Measurements from ENCODE around the gene KLHL6.
A peak's percentile ranks its signal among the peaks of the same experiment; 100 is the strongest.
"Not testable (repeated sequence)": the region's sequence is repeated elsewhere in the genome, so short reads cannot be mapped to it uniquely, and the experiment has no call there.

Gene KLHL6

GRCh38 chr3:183484431-183485075 lies 71.0 kb downstream of the KLHL6 start:
- DNase-seq: no peak

DNA sequence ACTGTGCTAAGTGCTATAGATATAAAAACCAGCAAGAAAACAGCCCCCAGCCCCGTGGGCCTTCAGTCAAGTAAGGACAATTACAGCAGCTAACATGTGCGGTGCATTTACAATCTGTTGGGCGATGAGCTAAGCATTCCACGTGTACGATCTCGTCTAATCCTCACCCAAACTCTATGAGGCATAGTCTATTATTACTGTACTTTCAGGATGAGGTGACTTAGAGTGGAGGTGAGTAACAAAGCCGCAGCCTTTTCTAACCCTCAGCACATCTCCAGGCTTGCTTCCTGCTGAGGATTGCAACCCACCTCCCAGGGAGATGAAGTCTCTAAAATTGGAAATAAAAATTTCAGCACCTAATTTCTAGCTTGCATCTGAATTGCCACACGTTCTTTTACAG lies 73.9 kb downstream of the KLHL6 start:
- DNase-seq: no peak

- DNase-seq: no peak
These were observed 77.0 kb downstream of the KLHL6 start for GRCh38 chr3:183478501-183478900.

DNA sequence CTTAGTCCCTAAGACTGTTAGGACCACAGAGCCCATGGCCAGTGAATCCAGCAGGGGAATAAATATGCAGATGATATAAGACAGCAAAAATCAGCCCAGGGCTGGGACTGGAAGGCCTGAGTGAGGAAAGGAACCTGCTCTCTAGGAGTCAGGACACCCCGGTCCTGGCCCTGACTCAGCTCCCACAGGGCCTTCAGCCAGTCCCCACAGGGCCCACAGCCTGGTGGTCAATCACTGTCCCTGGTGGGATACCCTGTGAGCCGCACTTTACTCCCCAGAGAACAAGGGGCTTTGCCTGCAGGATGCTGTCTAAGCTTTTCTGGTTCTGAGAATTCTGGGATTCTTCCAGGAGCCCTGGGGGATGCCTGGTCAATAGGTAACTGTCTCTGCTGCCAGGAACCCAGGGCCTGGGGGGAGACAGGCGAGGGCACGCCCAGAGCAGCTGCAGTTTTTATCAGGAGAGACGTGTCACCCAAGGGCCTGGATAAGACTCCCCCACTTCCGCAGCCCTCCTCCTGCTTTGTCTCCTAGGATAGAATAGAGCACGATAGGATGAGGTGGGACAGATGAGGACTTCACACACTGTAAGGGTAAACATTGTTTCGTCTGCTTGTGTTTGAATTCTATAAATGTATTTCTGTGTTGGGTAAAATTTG lies 77.6 kb downstream of the KLHL6 start:
- no peak for DNase-seq

DNA sequence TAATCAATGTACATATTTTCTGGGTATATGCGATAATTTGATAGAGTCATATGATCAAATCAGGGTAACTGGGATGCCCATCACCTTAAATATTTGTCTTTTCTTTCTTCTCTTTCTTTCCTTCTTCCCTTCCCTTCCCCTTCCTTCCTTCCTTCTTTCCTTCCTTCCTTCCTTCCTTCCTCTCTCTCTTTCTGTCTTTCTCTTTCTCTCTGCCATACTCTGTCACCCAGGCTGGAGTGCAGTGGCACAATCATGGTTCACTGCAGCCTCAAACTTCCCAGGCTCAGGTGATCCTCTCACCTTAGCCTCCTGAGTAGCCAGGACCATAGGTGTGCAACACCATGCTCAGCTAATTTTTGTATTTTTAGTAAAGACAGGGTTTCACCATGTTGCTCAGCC lies 79.7 kb downstream of the KLHL6 start:
- not testable (repeated sequence) for DNase-seq

GRCh38 chr3:183475016-183475763 lies 80.3 kb downstream of the KLHL6 start:
- DNase-seq: no peak

DNA sequence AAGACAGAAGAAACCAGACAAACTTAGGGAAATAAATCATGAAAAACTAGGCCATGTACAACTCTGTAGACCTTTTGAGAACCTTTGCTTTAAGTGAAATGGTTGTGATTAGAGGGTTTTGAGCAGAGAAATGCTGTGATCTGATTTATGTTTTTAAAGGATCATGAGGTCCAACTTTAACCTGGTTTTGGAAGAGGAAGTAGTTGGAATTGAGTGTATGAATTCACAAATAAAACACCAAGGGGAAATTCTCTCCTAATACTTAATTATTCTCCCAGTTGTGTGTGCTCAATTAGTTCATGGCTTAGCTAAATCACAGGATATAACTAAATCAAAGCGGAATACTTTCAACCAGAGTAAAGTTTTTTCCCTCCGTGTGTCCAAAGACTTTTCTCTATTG lies 81.5 kb downstream of the KLHL6 start:
- DNase-seq: no peak

DNA sequence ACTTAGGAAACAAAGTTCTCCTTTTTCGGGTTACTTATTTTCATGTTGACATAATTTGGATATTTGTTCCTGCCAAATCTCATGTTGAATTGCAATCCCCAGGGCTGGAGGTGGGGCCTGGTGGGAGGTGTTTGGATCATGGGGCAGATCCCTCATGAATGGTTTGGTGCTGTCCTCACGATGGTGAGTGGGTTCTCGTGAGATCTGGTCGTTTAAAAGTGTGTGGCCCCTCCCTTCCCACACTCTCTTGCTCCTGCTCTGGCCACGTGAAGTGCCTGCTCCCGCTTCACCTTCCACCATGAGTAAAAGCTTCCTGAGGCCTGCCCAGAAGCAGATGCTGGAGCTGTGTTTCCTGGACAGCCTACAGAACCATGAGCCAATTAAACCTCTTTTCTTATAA lies 83.4 kb downstream of the KLHL6 start:
- no peak for DNase-seq

DNA sequence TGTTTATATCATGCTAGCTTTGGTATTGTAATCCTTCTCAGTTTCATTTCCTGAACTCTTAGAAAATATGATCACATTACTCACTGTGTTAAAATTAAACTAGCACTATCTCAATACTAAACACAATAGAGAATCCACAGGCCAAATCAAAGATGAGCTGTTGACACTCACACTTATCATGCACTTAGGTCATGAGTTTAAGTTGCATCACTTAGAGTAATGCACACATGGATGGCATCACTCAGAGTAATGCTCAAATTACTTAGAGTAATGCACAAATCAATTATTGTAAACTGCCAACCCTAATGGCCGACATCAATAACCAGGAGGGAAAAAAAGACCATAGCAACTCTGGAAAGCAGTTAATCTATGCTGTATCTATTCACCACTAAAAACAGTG lies 87.1 kb downstream of the KLHL6 start:
- DNase-seq: no peak

GRCh38 chr3:183466575-183466974 lies 88.9 kb downstream of the KLHL6 start:
- DNase-seq: no peak

DNA sequence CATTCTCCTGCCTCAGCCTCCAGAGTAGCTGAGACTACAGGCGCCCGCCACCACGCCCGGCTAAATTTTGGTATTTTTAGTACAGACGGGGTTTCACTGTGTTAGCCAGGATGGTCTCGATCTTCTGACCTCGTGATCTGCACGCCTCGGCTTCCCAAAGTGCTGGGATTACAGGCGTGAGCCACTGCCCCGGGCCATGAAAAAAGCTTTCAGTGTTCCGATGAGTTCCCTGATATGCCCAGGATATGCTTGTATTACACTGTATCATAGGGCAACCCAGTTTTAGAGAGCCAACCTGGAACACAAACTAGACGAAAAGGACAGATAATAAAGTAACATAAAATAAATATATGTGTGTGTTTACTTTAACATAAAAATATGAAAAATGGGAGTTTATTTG lies 89.8 kb downstream of the KLHL6 start:
- DNase-seq: not testable (repeated sequence)

- DNase-seq: no peak
These were observed 91.0 kb downstream of the KLHL6 start for GRCh38 chr3:183464480-183464879.

DNA sequence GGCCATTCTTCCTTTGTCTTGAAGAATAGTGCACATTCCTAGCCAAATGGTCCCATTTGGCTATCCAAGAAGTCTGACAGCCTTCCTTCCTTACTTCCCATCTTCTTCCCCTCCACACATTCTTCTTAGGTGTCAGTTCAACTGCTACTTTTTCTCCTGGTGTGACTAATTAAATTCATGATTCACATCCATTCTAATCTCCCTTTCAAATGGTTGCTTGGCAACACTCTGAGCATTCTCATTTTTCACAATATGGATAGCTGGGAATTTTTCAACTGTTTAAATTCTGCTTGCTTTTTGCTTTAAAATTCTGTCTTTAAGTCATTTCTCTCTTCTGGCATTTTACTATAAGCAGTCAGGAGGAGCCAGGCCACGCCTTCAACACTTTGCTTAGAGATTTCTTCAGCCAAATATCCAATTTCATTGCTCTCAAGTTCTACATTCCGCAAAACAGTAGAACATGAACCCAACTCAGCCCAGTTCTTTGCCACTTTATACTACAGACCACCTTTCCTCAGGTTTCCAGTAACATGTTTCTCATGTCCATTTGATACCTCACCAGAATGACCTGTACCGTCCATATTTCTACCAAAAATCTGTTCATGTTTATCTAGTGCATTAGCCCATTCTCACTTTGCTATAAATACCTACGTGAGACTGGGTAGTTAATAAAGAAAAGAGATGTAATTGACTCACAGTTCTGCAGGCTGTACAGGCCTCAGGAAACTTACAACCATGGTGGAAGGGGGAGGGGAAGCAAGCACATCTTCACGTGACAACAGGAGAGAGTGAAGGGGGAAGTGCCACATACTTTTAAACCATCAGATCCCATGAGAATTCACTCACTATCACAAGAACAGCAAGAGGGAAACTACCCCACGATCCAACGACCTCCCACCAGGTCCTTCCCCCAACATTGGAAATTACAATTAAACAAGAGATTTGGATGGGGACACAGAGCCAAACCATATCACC lies 95.1 kb downstream of the KLHL6 start:
- DNase-seq: no peak

DNA sequence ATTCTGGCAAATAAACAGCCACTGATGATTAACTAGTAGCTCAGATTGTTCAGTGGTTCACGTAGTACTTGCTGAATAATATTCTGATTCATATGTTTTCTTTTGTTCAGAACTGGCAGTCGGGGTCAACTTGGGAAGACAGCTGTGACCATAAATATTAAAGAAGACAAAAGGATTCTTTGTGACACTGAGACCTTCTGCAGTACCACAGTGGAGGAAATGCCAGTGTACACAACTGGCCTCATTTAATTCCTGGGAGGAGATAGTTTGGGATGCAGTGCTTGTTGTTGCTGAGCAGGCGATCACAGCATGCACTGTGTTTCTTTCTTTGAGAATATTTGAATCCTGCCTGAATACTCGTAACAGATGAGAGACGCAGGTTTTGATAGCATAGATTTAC lies 100.4 kb downstream of the KLHL6 start:
- no peak for DNase-seq

DNA sequence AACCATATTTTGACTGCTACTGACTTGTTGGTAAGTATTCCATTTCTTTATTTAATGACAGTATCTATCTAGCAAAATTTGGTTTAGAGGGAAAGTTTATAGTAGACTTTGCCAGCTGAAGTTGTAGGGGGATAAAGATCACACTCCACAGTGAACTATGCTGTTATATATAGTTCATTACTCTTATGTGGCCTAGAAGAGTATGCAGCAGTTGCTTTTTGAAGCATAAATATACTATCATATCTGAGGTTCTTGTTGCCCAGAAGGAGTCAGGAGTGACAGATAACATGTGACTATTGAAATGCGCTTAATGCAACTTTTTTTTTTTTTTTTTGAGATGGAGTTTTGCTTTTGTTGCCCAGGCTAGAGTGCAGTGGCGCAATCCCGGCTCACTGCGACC lies 101.4 kb downstream of the KLHL6 start:
- no peak for DNase-seq

- DNase-seq: no peak
These were observed 105.7 kb downstream of the KLHL6 start for GRCh38 chr3:183449791-183450190.

GRCh38 chr3:183449391-183449790 lies 106.1 kb downstream of the KLHL6 start:
- DNase-seq: no peak

- DNase-seq: no peak
These were observed 107.0 kb downstream of the KLHL6 start for GRCh38 chr3:183448369-183449128.

GRCh38 chr3:183447206-183448001 lies 108.1 kb downstream of the KLHL6 start:
- peak; percentile 65 for DNase-seq

GRCh38 chr3:183446838-183447205 lies 108.7 kb downstream of the KLHL6 start:
- no peak for DNase-seq

DNA sequence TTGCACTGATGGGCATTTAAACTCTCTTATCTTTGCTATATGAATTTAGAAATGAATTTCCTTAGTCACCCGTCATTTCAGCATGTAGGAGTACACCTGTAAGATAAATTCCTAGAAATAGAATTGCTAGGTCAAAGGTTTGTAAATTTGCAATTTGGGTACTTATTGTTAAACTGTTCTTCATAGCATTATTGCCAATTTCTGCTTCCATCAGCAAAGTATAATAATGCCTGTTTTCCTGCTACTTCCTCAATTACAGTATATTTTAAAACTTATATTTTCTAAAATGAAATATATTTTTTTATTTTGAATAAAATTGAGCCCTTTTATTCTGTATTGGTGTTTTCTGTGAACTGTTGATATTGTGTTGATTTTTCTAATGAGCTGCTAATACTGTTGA lies 110.8 kb downstream of the KLHL6 start:
- DNase-seq: no peak
